ENCODE results near the gene FRMD4A.

FRMD4A gene

DNA sequence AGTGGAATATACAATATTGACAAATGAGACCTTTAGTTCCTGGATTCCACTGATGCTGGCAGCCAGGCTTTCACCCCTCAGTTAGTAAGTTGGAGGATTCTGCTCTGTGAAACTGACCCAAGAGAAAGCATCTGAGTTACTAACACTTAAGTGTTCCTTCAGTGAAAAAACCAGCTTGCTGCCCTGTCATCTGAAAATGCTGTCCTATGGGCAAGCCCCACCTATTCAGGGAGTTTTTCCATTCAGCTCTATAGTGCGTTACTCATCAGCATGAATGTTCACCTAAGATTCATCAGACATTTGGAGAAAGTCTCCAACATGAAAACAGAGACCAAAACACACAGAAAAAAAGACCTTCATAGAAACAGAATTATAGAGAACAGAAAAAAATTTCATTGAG lies 706.1 kb downstream of the FRMD4A start:
- no peak for DNase-seq

GRCh38 chr10:13621931-13622330 lies 708.8 kb downstream of the FRMD4A start:
- DNase-seq: no peak

- DNase-seq: no peak
These were observed 713.6 kb downstream of the FRMD4A start for GRCh38 chr10:13617116-13617515.

DNA sequence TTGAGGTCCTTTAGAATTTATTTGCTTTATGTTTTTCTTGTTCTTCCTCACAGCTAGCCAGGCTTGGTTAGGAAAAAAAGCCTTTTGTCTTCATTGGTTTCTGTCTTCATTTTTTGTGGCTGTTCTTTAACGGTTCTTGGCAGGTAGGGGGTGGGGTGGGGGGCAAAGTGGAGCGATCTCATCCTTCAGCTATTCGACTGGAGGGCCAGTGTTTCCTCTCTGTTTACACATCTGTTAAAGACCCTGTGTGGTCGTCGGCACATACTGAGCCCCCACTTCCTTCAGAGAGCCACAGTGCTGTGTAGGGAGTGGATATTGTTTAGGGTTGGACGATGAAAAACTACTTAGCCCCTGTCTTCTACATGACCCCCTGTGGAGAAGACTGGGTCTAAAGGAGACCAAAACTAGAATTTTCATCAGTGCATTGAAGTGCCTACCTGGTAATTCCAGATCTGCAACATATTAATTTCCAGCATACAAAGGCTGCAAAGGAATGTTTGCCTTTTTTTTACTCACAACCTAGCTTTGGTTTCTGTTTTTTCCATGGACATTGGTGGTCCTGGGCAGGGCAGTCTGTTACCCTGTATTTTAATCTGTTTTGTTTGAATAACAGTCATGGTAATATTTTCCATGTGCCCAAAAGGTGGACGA lies 714.9 kb downstream of the FRMD4A start:
- no peak for DNase-seq

DNA sequence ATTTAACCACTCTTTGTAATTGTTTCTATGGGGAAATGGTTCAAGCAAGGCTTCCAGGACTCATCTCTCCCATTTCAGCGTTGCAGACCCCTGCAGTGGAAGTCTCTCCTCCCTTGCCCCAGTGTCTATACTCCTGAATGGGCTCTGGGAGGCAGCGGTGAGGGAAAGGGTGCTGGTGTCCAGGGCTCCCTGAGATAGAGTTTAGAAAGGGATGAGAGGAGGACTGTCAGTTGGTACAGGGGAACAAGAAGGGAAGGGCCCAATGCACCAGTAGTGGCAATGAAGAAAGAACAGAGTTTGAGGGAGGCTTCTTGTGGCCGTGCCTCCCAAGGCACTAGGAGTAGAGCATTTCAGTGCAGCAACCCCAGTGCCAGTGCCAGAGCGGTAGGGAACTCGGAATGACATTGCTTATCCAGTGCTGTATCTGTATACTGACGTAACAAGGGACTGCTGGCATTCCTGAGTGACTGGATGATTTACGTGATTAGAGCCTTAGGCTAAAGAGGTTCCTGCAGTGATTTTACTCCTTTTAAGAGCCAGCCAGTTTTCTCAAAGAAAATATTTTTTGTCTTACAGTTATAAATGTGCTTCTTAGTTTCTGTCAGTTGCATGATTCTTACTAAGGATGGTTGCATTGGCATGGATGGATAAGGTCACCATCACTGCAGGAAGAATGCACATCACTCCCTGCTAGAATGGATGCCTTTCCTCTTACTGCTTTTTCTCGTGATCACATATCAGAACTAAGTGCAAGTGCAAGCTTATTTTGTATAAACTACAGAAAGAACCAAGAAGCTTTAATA lies 716.0 kb downstream of the FRMD4A start:
- DNase-seq: no peak

- peak; percentile 62 for DNase-seq
These were observed 717.2 kb downstream of the FRMD4A start for GRCh38 chr10:13613519-13613918.

- no peak for DNase-seq
These were observed 717.9 kb downstream of the FRMD4A start for GRCh38 chr10:13612654-13613373.

- DNase-seq: no peak
These were observed 722.4 kb downstream of the FRMD4A start for GRCh38 chr10:13608246-13608853.

GRCh38 chr10:13604357-13605040 lies 726.2 kb downstream of the FRMD4A start:
- DNase-seq: no peak

- DNase-seq: no peak
These were observed 732.8 kb downstream of the FRMD4A start for GRCh38 chr10:13597909-13598308.

- no peak for DNase-seq
These were observed 736.1 kb downstream of the FRMD4A start for GRCh38 chr10:13594641-13595040.

All from midbrain (tissue), 1 donor.